A673 (cell line): ENCODE data around the gene TNFAIP3. TPM values are rescaled to one million over a fixed set of nuclear protein-coding genes. Genes with fewer than 3 reads are reported as not detected.

Experiments
- BruUV-seq: library from RNA; stranded (reverse); fragments of 400-500 nt; replicated peaks from 2 replicates; lab custom pipeline; 2021; lab: Mats Ljungman, UMichigan
- CTCF ChIA-PET: fragments of 300-600 bp; sonication (Branson Sonifier 250); formaldehyde crosslinking; loops from one replicate; lab custom pipeline; 2022; ENCODE audit warnings: antibody characterized with exemption; lab: Charles Lee
- POLR2A ChIA-PET: fragments of 300-600 bp; sonication (Branson Sonifier 250); formaldehyde crosslinking; loops from one replicate; lab custom pipeline; 2022; ENCODE audit warnings: antibody characterized with exemption; ENCODE audit not compliant: low non-redundant PET; lab: Charles Lee
- DNase-seq: peaks from one replicate; pipeline ENCODE4 v3.0.0-alpha.2; 2015; ENCODE audit warnings: low spot score
- H3K27ac ChIP-seq: fragments of 200-600 bp; sonication (generic); 2 replicates; pipeline ENCODE4 v1.5.1; 2016; ENCODE audit warnings: mixed run types, low read depth, mild to moderate bottlenecking, mixed read lengths, antibody characterized with exemption, low read length; ENCODE audit not compliant: poor library complexity, severe bottlenecking
- H3K27me3 ChIP-seq: fragments of 200-600 bp; sonication (generic); replicated peaks from 2 replicates; pipeline ENCODE4 v1.6.1; 2017; ENCODE audit warnings: mixed run types, low read depth, mild to moderate bottlenecking, mixed read lengths, antibody characterized with exemption, low read length; ENCODE audit not compliant: insufficient read depth, poor library complexity
- H3K36me3 ChIP-seq: fragments of 200-600 bp; sonication (generic); 2 replicates; pipeline ENCODE4 v1.6.1; 2016; ENCODE audit warnings: mixed run types, mild to moderate bottlenecking, mixed read lengths, antibody characterized with exemption, low read length; ENCODE audit not compliant: insufficient read depth, poor library complexity, severe bottlenecking
- H3K4me1 ChIP-seq: fragments of 200-600 bp; sonication (generic); 2 replicates; pipeline ENCODE4 v1.6.1; 2017; ENCODE audit warnings: mixed run types, mild to moderate bottlenecking, mixed read lengths, antibody characterized with exemption, low read length; ENCODE audit not compliant: insufficient read depth, poor library complexity, severe bottlenecking
- H3K4me3 ChIP-seq: fragments of 200-600 bp; sonication (generic); 2 replicates; pipeline ENCODE4 v1.5.1; 2016; ENCODE audit warnings: low read depth, mixed run types, mild to moderate bottlenecking, mixed read lengths, low read length; ENCODE audit not compliant: poor library complexity, severe bottlenecking
- H3K9me3 ChIP-seq: fragments of 200-600 bp; sonication (generic); 2 replicates; pipeline ENCODE4 v1.6.1; 2016; ENCODE audit warnings: mixed run types, low read depth, mild to moderate bottlenecking, mixed read lengths, antibody characterized with exemption, low read length; ENCODE audit not compliant: poor library complexity, severe bottlenecking
- CTCF ChIP-seq: fragments of 300-800, 200-600 bp; sonication (generic); conservative IDR thresholded peaks from 2 replicates; pipeline ENCODE4 v1.5.1; 2017; ENCODE audit warnings: low read depth, mild to moderate bottlenecking, antibody characterized with exemption, low read length, moderate library complexity, mixed read lengths
- EZH2 ChIP-seq: fragments of 200-600 bp; sonication (generic); IDR thresholded peaks from 2 replicates; pipeline ENCODE4 v1.6.1; 2017; ENCODE audit warnings: borderline replicate concordance, low read depth, mild to moderate bottlenecking, mixed read lengths, antibody characterized with exemption, low read length; ENCODE audit not compliant: poor library complexity, severe bottlenecking
- intact Hi-C: fragments of 100-400 bp; cut with micrococcal nuclease; formaldehyde crosslinking; loops from one replicate; pipeline ENCODE4 v1.10.0; 2022; ENCODE audit not compliant: unreplicated experiment
- total RNA-seq: library from RNA; stranded (reverse); gene quantifications from 2 replicates; pipeline ENCODE4 v1.2.3, GENCODE V29; 2021

The TNFAIP3 gene
- total RNA-seq, 1 experiment from 2014 or later = 12.7 TPM

- Histone ChIP-seq H3K36me3 (peaks cover 11% of the 10 kb centered on the region), H3K9me3 (no peaks in the 10 kb centered on the region), H3K27ac (no peak overlapping the region), H3K27me3 (peaks cover 43% of the 10 kb centered on the region), H3K4me3 (no peak overlapping the region), H3K4me1 (peaks cover 4% of the 10 kb centered on the region)
- ChIA-PET POLR2A (no interaction called here), CTCF (interaction anchor here (1.0 kb wide), 1 partner anchor 74 kb away, joined by 3 read pairs; no protein-coding TSS in a partner anchor)
- no TSS peak for BruUV-seq
- intact Hi-C loops = no loop called here
- DNase-seq = peak; percentile 64
- TF ChIP-seq EZH2 = no peak
- no peak for TF ChIP-seq CTCF
Observed at GRCh38 chr6:137873273-137873762, 6.3 kb downstream of the TNFAIP3 start.

GRCh38 chr6:137874204-137875057, 7.4 kb downstream of the TNFAIP3 start:
- Histone ChIP-seq H3K27me3 (peaks cover 32% of the 10 kb centered on the region), H3K4me1 (peaks cover 4% of the 10 kb centered on the region), H3K9me3 (no peaks in the 10 kb centered on the region), H3K4me3 (no peak overlapping the region), H3K27ac (no peak overlapping the region), H3K36me3 (peaks cover 11% of the 10 kb centered on the region)
- ChIA-PET POLR2A (no interaction called here), CTCF (interaction anchor here (1.0 kb wide), 1 partner anchor 75 kb away, joined by 3 read pairs; no protein-coding TSS in a partner anchor)
- no TSS peak for BruUV-seq
- DNase-seq = no peak
- intact Hi-C loops = no loop called here
- TF ChIP-seq EZH2 (no peak), CTCF (no peak)

GRCh38 chr6:137875058-137875520, 8.0 kb downstream of the TNFAIP3 start:
- ChIA-PET CTCF (no interaction called here), POLR2A (no interaction called here)
- peaks cover 11% of the 10 kb centered on the region for H3K36me3 ChIP-seq
- H3K27me3 ChIP-seq = peaks cover 26% of the 10 kb centered on the region
- TF ChIP-seq EZH2 (no peak), CTCF (no peak)
- DNase-seq = no peak
- H3K27ac ChIP-seq = no peak overlapping the region
- H3K4me3 ChIP-seq = no peak overlapping the region
- H3K4me1 ChIP-seq = peaks cover 4% of the 10 kb centered on the region
- no TSS peak for BruUV-seq
- H3K9me3 ChIP-seq = no peaks in the 10 kb centered on the region
- intact Hi-C loops = no loop called here
